Breast epithelium (tissue), 3 donors: Measurements from ENCODE around the gene CTNND2.

Source experiments
- POLR2A ChIP-seq: fragments of 450-650 bp; IDR thresholded peaks from one replicate; pipeline ENCODE4 v1.6.1; 2016; ENCODE audit warnings: antibody characterized with exemption, mild to moderate bottlenecking, moderate library complexity
- POLR2AphosphoS5 ChIP-seq, 3 donors: sonication (generic); formaldehyde crosslinking; IDR thresholded peaks; one replicate each; pipeline ENCODE4 v1.6.1; 2017; ENCODE audit warnings: antibody characterized with exemption in 3 of 3
- TF ChIP-seq, protein P1 (sequence below), 3 donors: fragments of 450-650 bp; IDR thresholded peaks; one replicate each; pipeline ENCODE4 v1.5.1; 2016 to 2017; ENCODE audit warnings: antibody characterized with exemption in 3 of 3, mild to moderate bottlenecking in 3 of 3, moderate library complexity in 3 of 3

DNA sequence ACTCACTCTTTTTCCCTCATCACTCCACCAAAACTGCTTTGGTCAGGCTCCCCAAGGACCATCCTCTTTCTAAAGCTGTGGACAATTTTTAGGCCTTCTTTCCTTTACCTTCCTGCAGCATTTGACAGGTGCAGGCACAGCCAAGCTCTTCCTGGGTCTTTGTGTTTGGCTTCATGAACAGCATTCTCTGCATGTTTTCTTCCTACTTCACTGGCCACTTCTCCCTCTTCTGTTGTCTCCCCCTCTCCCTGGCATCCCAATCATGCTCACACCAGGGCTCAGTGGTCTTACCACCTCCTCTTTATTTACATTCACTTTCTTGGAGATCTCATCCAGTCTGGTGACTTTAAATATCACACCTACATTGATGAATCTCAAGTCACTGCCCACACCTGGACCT, 51.1 kb downstream of the CTNND2 start:
- TF ChIP-seq, protein P1, sequence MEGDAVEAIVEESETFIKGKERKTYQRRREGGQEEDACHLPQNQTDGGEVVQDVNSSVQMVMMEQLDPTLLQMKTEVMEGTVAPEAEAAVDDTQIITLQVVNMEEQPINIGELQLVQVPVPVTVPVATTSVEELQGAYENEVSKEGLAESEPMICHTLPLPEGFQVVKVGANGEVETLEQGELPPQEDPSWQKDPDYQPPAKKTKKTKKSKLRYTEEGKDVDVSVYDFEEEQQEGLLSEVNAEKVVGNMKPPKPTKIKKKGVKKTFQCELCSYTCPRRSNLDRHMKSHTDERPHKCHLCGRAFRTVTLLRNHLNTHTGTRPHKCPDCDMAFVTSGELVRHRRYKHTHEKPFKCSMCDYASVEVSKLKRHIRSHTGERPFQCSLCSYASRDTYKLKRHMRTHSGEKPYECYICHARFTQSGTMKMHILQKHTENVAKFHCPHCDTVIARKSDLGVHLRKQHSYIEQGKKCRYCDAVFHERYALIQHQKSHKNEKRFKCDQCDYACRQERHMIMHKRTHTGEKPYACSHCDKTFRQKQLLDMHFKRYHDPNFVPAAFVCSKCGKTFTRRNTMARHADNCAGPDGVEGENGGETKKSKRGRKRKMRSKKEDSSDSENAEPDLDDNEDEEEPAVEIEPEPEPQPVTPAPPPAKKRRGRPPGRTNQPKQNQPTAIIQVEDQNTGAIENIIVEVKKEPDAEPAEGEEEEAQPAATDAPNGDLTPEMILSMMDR (IDR thresholded peaks at IDR 0.05): no peak
- TF ChIP-seq POLR2AphosphoS5 (IDR thresholded peaks at IDR 0.05): no peak
- TF ChIP-seq POLR2A: no peak
